Measurements from ENCODE around the gene MYMX. TPM values are rescaled to one million over a fixed set of nuclear protein-coding genes. Genes with fewer than 3 reads are reported as not detected.

The MYMX gene
- total RNA-seq, 2 experiments from 2014 or later: not detected

DNA sequence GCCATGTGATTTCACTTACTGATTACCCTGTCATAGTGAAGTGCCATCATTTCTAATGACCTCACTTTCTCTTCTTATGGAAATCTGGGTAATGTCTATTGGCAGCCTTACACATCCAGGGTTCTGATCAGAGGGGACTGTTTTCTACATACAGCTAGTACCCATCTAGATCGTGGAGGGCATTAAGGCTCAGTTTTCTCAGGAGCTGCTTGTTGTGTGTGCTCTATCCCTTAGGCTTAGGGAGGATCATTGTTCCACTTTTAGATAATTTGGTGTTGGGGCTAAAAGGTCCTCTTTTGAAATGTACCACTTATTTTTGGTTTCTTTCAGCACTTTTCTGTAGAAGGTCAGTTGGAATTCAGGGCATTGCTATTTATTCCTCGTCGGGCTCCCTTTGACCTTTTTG, 34.0 kb downstream of the MYMX start:
- Mint-ChIP-seq H3K4me3 (peak overlapping the region; percentile 100), H3K9me3 (no peaks in the 10 kb centered on the region), H3K4me1 (ENCODE audit: low read depth) (peaks cover 65% of the 10 kb centered on the region), H3K36me3 (ENCODE audit: low read depth) (peaks cover 74% of the 10 kb centered on the region), H3K27ac (peak overlapping the region; percentile 100), H3K27me3 (peaks cover 3% of the 10 kb centered on the region)
- DNase-seq: no peak
- ATAC-seq: no peak
- ChIA-PET CTCF (interaction anchor here (0.8 to 1.6 kb wide), 3 partner anchors 11 to 14 kb away, joined by 3 to 5 read pairs (median 4); no protein-coding TSS in a partner anchor), POLR2A (interaction anchor here (1.0 to 17.2 kb wide), 4 partner anchors 5 to 18 kb away, joined by 5 to 486 read pairs (median 16); partner anchors contain the start of gene HSP90AB1)
- no peak for TF ChIP-seq CTCF (IDR thresholded peaks at IDR 0.05)
- intact Hi-C loops (cut with micrococcal nuclease): no loop called here

DNA sequence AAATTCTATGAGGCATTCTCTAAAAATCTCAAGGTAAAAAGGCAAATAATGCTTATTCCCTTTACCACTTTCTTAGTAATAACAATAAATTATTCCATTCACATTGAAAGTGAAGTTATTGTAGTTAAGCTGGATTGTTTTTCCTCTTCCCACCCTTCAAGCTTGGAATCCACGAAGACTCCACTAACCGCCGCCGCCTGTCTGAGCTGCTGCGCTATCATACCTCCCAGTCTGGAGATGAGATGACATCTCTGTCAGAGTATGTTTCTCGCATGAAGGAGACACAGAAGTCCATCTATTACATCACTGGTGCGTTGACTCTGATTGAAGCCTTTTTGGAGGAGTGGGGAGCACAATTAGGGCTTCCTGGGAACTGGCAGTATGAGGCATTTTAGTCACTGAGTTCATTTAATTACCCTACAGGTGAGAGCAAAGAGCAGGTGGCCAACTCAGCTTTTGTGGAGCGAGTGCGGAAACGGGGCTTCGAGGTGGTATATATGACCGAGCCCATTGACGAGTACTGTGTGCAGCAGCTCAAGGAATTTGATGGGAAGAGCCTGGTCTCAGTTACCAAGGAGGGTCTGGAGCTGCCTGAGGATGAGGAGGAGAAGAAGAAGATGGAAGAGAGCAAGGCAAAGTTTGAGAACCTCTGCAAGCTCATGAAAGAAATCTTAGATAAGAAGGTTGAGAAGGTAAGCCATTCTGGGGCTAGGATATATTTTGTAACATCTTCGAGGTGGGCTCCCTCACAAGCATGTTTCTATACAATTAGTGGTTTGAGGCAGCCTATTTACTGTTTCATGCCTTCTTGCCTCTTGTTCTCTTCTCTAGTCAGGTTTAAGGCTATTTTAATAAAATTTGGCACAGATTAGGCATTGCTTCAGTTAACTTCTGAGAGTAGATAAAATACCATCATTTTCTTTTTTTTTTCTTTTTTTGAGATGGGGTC, 35.1 kb downstream of the MYMX start:
- H3K27ac Mint-ChIP-seq: peak overlapping the region; percentile 62
- H3K9me3 Mint-ChIP-seq: no peaks in the 10 kb centered on the region
- intact Hi-C loops (cut with micrococcal nuclease): no loop called here
- H3K36me3 Mint-ChIP-seq (ENCODE audit: low read depth): peaks cover 73% of the 10 kb centered on the region
- peaks cover 72% of the 10 kb centered on the region for H3K4me1 Mint-ChIP-seq (ENCODE audit: low read depth)
- DNase-seq (no peak), ATAC-seq (no peak)
- peaks cover 2% of the 10 kb centered on the region for H3K27me3 Mint-ChIP-seq
- CTCF ChIA-PET: interaction anchor here (0.8 to 1.8 kb wide), 5 partner anchors 9 to 80 kb away, joined by 3 to 6 read pairs (median 4); no protein-coding TSS in a partner anchor
- H3K4me3 Mint-ChIP-seq: peak overlapping the region; percentile 100
- POLR2A ChIA-PET: interaction anchor here (0.6 to 17.2 kb wide), 5 partner anchors 6 to 64 kb away, joined by 3 to 486 read pairs (median 5); partner anchors contain the start of gene HSP90AB1
- TF ChIP-seq CTCF (IDR thresholded peaks at IDR 0.05): no peak

DNA sequence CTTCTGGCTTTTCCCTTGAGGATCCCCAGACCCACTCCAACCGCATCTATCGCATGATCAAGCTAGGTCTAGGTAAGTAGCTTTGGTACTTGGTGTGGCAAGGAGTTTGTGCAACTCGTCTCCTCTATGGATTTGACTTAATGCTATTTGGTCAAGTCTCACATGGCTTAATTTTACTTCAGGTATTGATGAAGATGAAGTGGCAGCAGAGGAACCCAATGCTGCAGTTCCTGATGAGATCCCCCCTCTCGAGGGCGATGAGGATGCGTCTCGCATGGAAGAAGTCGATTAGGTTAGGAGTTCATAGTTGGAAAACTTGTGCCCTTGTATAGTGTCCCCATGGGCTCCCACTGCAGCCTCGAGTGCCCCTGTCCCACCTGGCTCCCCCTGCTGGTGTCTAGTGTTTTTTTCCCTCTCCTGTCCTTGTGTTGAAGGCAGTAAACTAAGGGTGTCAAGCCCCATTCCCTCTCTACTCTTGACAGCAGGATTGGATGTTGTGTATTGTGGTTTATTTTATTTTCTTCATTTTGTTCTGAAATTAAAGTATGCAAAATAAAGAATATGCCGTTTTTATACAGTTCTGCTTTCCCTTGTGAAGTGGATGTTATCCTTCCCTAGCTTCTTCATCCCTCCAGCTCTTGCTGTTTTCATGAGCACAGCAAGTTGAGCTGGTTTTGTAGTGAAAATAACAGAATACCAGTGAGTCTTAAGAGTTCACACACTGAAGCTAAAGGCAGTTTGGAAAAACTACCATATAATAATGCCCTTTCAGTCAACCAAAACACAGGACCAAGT, 36.8 kb downstream of the MYMX start:
- peak; percentile 15 for ATAC-seq
- peak; percentile 71 for TF ChIP-seq CTCF (IDR thresholded peaks at IDR 0.05)
- no peaks in the 10 kb centered on the region for H3K9me3 Mint-ChIP-seq
- H3K36me3 Mint-ChIP-seq (ENCODE audit: low read depth): peaks cover 61% of the 10 kb centered on the region
- H3K27me3 Mint-ChIP-seq: no peaks in the 10 kb centered on the region
- peak overlapping the region; percentile 59 for H3K27ac Mint-ChIP-seq
- peak; percentile 81 for DNase-seq
- ChIA-PET CTCF (interaction anchor here (0.8 to 3.0 kb wide), 8 partner anchors 8 to 158 kb away, joined by 3 to 12 read pairs (median 6); partner anchors contain the start of gene SLC29A1), POLR2A (interaction anchor here (0.8 to 17.2 kb wide), 7 partner anchors 8 to 81 kb away, joined by 3 to 486 read pairs (median 11); partner anchors contain the start of genes HSP90AB1 and SLC29A1)
- intact Hi-C loops (cut with micrococcal nuclease): no loop called here
- H3K4me3 Mint-ChIP-seq: peak overlapping the region; percentile 5
- peaks cover 81% of the 10 kb centered on the region for H3K4me1 Mint-ChIP-seq (ENCODE audit: low read depth)

DNA sequence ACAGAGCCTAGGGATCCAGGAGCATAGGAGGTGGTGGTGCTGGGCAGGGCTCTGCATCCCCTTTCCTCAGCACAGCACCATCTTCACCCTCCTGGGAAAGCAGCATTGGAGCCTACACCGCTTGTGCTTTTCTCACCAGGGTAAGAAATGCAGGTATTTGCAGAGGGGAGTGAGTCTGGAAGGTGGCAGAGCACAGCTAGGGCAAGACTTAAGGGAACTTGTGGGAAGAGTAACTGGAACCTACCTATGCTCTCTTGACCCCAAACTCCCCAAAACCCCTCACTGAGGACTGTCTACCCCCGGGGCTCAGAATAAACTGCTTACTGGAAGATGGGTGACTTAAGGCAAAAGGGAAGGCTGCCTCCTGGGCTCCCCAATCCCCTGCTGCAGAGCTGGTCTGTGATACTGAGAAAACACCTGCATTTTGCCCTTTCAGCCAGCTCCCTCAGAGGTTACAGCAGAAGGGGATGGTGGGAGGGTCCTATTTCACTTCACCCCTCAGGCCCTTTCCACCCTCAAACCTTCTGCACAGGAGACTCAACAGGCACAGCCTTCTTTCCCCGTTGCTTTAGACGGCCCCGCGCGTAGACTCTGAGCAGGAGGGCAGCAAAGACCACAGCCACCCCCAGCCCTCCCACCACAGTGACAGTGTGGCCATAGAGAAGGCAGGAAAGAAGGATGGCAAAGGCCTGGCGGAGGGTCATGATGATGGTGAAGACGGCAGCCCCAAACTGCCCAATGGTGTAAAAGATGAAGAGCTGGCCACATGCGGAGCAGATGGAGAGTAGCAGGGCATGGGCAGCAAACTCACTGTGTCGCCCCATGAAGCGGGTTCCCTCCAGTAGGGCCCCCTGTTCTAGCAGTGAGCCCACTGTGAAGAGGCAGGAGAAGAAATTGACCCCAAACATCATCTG, 37.7 kb downstream of the MYMX start:
- H3K4me1 Mint-ChIP-seq (ENCODE audit: low read depth): peaks cover 74% of the 10 kb centered on the region
- ChIA-PET CTCF (interaction anchor here (0.8 to 3.2 kb wide), 8 partner anchors 7 to 159 kb away, joined by 3 to 12 read pairs (median 6); no protein-coding TSS in a partner anchor), POLR2A (interaction anchor here (0.8 to 17.2 kb wide), 14 partner anchors 8 to 130 kb away, joined by 3 to 486 read pairs (median 4); partner anchors contain the start of genes AARS2, HSP90AB1 and SLC29A1)
- H3K4me3 Mint-ChIP-seq: peak overlapping the region; percentile 85
- peaks cover 56% of the 10 kb centered on the region for H3K36me3 Mint-ChIP-seq (ENCODE audit: low read depth)
- peak; percentile 1 for ATAC-seq
- H3K9me3 Mint-ChIP-seq: no peaks in the 10 kb centered on the region
- peak overlapping the region; percentile 85 for H3K27ac Mint-ChIP-seq
- intact Hi-C loops (cut with micrococcal nuclease): no loop called here
- H3K27me3 Mint-ChIP-seq: no peaks in the 10 kb centered on the region
- peak; percentile 42 for DNase-seq
- TF ChIP-seq CTCF (IDR thresholded peaks at IDR 0.05): no peak
